ENCODE results near the gene PTGER3. TPM values are rescaled to one million over a fixed set of nuclear protein-coding genes. Genes with fewer than 3 reads are reported as not detected.
"Not testable (repeated sequence)": the region's sequence is repeated elsewhere in the genome, so short reads cannot be mapped to it uniquely, and the experiment has no call there.

PTGER3 gene
- total RNA-seq, 1 donor from 2014 or later: 1.9 TPM

DNA sequence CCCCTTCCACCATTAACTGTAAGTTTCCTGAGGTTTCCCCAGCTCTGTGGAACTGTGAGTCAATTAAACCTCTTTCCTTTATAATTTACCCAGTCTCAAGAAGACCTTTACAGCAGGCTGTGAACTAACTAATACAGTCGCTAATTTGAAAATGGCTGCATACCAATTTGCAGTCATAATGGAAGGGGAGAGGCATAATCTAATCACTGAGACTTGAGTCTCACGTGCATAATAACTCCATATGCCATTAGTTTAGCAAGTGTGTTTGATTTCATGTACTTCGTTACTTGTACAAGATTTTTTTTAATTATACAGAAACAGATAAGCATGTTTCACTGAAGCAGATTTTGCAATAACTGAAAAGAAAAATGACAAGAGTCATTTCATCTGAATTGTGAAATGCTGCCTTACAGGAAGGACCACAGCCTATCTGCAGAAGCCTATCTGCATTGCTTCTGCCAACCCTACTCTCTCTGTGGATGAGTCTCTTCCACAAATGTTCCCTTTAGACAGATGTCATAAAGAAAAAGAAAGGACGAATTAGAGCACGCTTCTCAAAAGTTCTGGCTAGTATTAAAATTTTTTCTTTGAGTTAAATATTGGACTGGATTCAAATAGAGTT is 99.1 kb downstream of the PTGER3 start:
- no peaks in the 10 kb centered on the region for H3K36me3 ChIP-seq
- TF ChIP-seq CTCF (IDR thresholded peaks at IDR 0.05): no peak
- H3K9me3 ChIP-seq: no peaks in the 10 kb centered on the region
- DNase-seq (no peak), ATAC-seq (no peak)
- intact Hi-C loops (cut with DNase I): no loop called here
- H3K4me1 ChIP-seq: no peaks in the 10 kb centered on the region
- no peak overlapping the region for H3K4me3 ChIP-seq
- no peaks in the 10 kb centered on the region for H3K27me3 ChIP-seq (ENCODE audit: low read depth)
- no peak overlapping the region for H3K27ac ChIP-seq

- ATAC-seq (no peak), DNase-seq (no peak)
- H3K4me1 ChIP-seq: no peaks in the 10 kb centered on the region
- no peaks in the 10 kb centered on the region for H3K36me3 ChIP-seq
- H3K27ac ChIP-seq: no peak overlapping the region
- H3K9me3 ChIP-seq: no peaks in the 10 kb centered on the region
- no peaks in the 10 kb centered on the region for H3K27me3 ChIP-seq (ENCODE audit: low read depth)
- TF ChIP-seq CTCF (IDR thresholded peaks at IDR 0.05): no peak
- H3K4me3 ChIP-seq: no peak overlapping the region
- intact Hi-C loops (cut with DNase I): no loop called here
Observed at GRCh38 chr1:70947835-70948234, 99.8 kb downstream of the PTGER3 start.

DNA sequence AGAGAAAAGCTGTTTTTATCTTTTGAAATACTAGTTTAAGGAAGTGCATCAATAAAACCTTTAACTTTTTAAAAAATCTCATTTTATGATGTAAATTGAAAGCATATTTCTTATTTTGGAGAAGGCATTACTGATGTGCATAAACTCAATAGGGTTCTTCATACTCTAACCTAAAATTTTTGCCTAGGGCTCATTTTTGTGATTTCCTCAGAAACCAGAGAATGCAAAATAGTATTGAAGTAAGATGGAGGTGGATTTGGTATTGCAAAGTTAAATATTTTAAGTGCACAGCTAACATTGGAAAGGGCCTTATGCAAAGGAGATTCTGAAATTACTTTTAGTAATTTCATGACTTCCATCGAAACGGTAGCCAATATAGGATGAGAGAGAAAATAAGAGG is 101.9 kb downstream of the PTGER3 start:
- Histone ChIP-seq H3K9me3 (no peaks in the 10 kb centered on the region), H3K4me3 (no peak overlapping the region), H3K36me3 (no peaks in the 10 kb centered on the region), H3K4me1 (no peaks in the 10 kb centered on the region), H3K27me3 (ENCODE audit: low read depth) (no peaks in the 10 kb centered on the region), H3K27ac (no peak overlapping the region)
- no peak for ATAC-seq
- TF ChIP-seq CTCF (IDR thresholded peaks at IDR 0.05): no peak
- intact Hi-C loops (cut with DNase I): no loop called here
- DNase-seq: no peak

- H3K36me3 ChIP-seq: no peaks in the 10 kb centered on the region
- intact Hi-C loops (cut with DNase I): no loop called here
Observed at GRCh38 chr1:70945251-70945650, 102.4 kb downstream of the PTGER3 start.

GRCh38 chr1:70941563-70941962 is 106.1 kb downstream of the PTGER3 start:
- Histone ChIP-seq H3K27me3 (ENCODE audit: low read depth) (no peaks in the 10 kb centered on the region), H3K9me3 (no peaks in the 10 kb centered on the region), H3K27ac (no peak overlapping the region), H3K4me1 (no peaks in the 10 kb centered on the region), H3K4me3 (no peak overlapping the region), H3K36me3 (no peaks in the 10 kb centered on the region)
- intact Hi-C loops (cut with DNase I): no loop called here
- ATAC-seq (no peak), DNase-seq (no peak)
- TF ChIP-seq CTCF (IDR thresholded peaks at IDR 0.05): no peak

More at GRCh38 chr1:70945251-70945650, 102.4 kb downstream of the PTGER3 start:
- no peaks in the 10 kb centered on the region for H3K4me1 ChIP-seq
- H3K9me3 ChIP-seq: no peaks in the 10 kb centered on the region
- TF ChIP-seq CTCF (IDR thresholded peaks at IDR 0.05): no peak
- DNase-seq: no peak
- no peak for ATAC-seq
- no peak overlapping the region for H3K4me3 ChIP-seq
- H3K27me3 ChIP-seq (ENCODE audit: low read depth): no peaks in the 10 kb centered on the region
- no peak overlapping the region for H3K27ac ChIP-seq

- H3K27ac ChIP-seq; ATAC-seq; H3K27me3 ChIP-seq (ENCODE audit: low read depth); H3K4me1 ChIP-seq; H3K4me3 ChIP-seq; intact Hi-C loops (cut with DNase I); H3K36me3 ChIP-seq; H3K9me3 ChIP-seq; DNase-seq: not testable (repeated sequence)
Observed at GRCh38 chr1:70940398-70940797, 107.2 kb downstream of the PTGER3 start.
